Stimulated activated CD4-positive, alpha-beta T cell treated with anti-CD3 and anti-CD28 coated beads, Interleukin-4, amount 100 ng/mL, for 48 hours (primary cell): ENCODE results near the gene CRAT.

Experiments used
- DNase-seq, 2 donors: peaks; one replicate each; pipeline ENCODE4 v3.0.0-alpha.2; 2020; ENCODE audit warnings: low read depth in 2 of 2

CRAT gene

GRCh38 chr9:129063061-129063460 is 47.5 kb downstream of the CRAT start:
- no peak for DNase-seq

GRCh38 chr9:129060991-129061390 is 49.6 kb downstream of the CRAT start:
- DNase-seq: no peak

- no peak for DNase-seq
Observed at GRCh38 chr9:129059796-129060785, 50.5 kb downstream of the CRAT start.

GRCh38 chr9:129058965-129059795 is 51.4 kb downstream of the CRAT start:
- DNase-seq: no peak

- no peak for DNase-seq
Observed at GRCh38 chr9:129054163-129054851, 56.3 kb downstream of the CRAT start.

- no peak for DNase-seq
Observed at GRCh38 chr9:129053020-129053419, 57.6 kb downstream of the CRAT start.

- DNase-seq: no peak
Observed at GRCh38 chr9:129052592-129052991, 58.0 kb downstream of the CRAT start.
